ENCODE data around the gene SLC35F2. TPM values are rescaled to one million over a fixed set of nuclear protein-coding genes. Genes with fewer than 3 reads are reported as not detected.
"Not testable (repeated sequence)": the region's sequence is repeated elsewhere in the genome, so short reads cannot be mapped to it uniquely, and the experiment has no call there.

The SLC35F2 gene
- polyA plus RNA-seq, 1 donor from 2014 or later: 0.59 TPM

GRCh38 chr11:107898270-107898669, 39.7 kb upstream of the SLC35F2 start (continued):
- TF ChIP-seq RAD21 (conservative IDR thresholded peaks at IDR 0.05): no peak

- no peak for TF ChIP-seq EP300 (conservative IDR thresholded peaks at IDR 0.05; ENCODE audit: poor library complexity, severe bottlenecking)
- Histone ChIP-seq H3K79me2 (replicated peaks; ENCODE audit: insufficient read depth, low read length) (no peaks in the 10 kb centered on the region), H3K4me3 (ENCODE audit: low read length) (no peak overlapping the region), H4K20me1 (ENCODE audit: insufficient read depth) (no peaks in the 10 kb centered on the region), H3K36me3 (ENCODE audit: insufficient read depth, low read length) (no peaks in the 10 kb centered on the region), H3K27ac (ENCODE audit: low read length) (no peak overlapping the region), H3K9me2 (ENCODE audit: insufficient read depth, low read length) (no peaks in the 10 kb centered on the region), H3F3A (ENCODE audit: insufficient read depth, low read length, poor library complexity, severe bottlenecking) (no peaks in the 10 kb centered on the region), H3K27me3 (ENCODE audit: insufficient read depth, low read depth, low read length) (no peaks in the 10 kb centered on the region), H3K4me2 (ENCODE audit: low read length) (no peak overlapping the region), H3K9ac (ENCODE audit: low read length) (no peak overlapping the region), H2AFZ (ENCODE audit: low read depth, low read length) (no peak overlapping the region), H3K9me3 (ENCODE audit: low read length) (no peaks in the 10 kb centered on the region)
Measured at GRCh38 chr11:107882095-107882820, 23.7 kb upstream of the SLC35F2 start.

- H3F3A ChIP-seq (ENCODE audit: insufficient read depth, low read length, poor library complexity, severe bottlenecking); H3K27me3 ChIP-seq (ENCODE audit: insufficient read depth, low read depth, low read length); H4K20me1 ChIP-seq (ENCODE audit: insufficient read depth); H3K9me2 ChIP-seq (ENCODE audit: insufficient read depth, low read length); H3K4me3 ChIP-seq (ENCODE audit: low read length); H3K9ac ChIP-seq (ENCODE audit: low read length); H3K27ac ChIP-seq (ENCODE audit: low read length); H3K79me2 ChIP-seq (replicated peaks; ENCODE audit: insufficient read depth, low read length); H3K9me3 ChIP-seq (ENCODE audit: low read length); H3K36me3 ChIP-seq (ENCODE audit: insufficient read depth, low read length); H3K4me2 ChIP-seq (ENCODE audit: low read length); H2AFZ ChIP-seq (ENCODE audit: low read depth, low read length): not testable (repeated sequence)
Measured at GRCh38 chr11:107881471-107881870, 22.9 kb upstream of the SLC35F2 start.

GRCh38 chr11:107876141-107876540, 17.6 kb upstream of the SLC35F2 start:
- no peaks in the 10 kb centered on the region for H3K79me2 ChIP-seq (replicated peaks; ENCODE audit: insufficient read depth, low read length)
- no peaks in the 10 kb centered on the region for H3K9me2 ChIP-seq (ENCODE audit: insufficient read depth, low read length)
- TF ChIP-seq REST (IDR thresholded peaks at IDR 0.05; ENCODE audit: borderline replicate concordance): no peak
- H3K9ac ChIP-seq (ENCODE audit: low read length): no peak overlapping the region
- no peaks in the 10 kb centered on the region for H3K9me3 ChIP-seq (ENCODE audit: low read length)
- H4K20me1 ChIP-seq (ENCODE audit: insufficient read depth): no peaks in the 10 kb centered on the region
- no peaks in the 10 kb centered on the region for H3F3A ChIP-seq (ENCODE audit: insufficient read depth, low read length, poor library complexity, severe bottlenecking)
- no peaks in the 10 kb centered on the region for H3K36me3 ChIP-seq (ENCODE audit: insufficient read depth, low read length)
- no peak overlapping the region for H3K4me3 ChIP-seq (ENCODE audit: low read length)
- no peak overlapping the region for H3K4me2 ChIP-seq (ENCODE audit: low read length)
- no peak overlapping the region for H3K27ac ChIP-seq (ENCODE audit: low read length)
- H2AFZ ChIP-seq (ENCODE audit: low read depth, low read length): no peak overlapping the region
- H3K27me3 ChIP-seq (ENCODE audit: insufficient read depth, low read depth, low read length): no peaks in the 10 kb centered on the region

- H3K27ac ChIP-seq (ENCODE audit: low read length): no peak overlapping the region
- no peak overlapping the region for H3K4me3 ChIP-seq (ENCODE audit: low read length)
- H2AFZ ChIP-seq (ENCODE audit: low read depth, low read length): no peak overlapping the region
- H3K36me3 ChIP-seq (ENCODE audit: insufficient read depth, low read length): no peaks in the 10 kb centered on the region
- H3K9ac ChIP-seq (ENCODE audit: low read length): no peak overlapping the region
- H3K9me2 ChIP-seq (ENCODE audit: insufficient read depth, low read length): no peaks in the 10 kb centered on the region
- peaks cover 12% of the 10 kb centered on the region for H3K27me3 ChIP-seq (ENCODE audit: insufficient read depth, low read depth, low read length)
- H3K4me2 ChIP-seq (ENCODE audit: low read length): no peak overlapping the region
- TF ChIP-seq MXI1 (conservative IDR thresholded peaks at IDR 0.05; ENCODE audit: poor library complexity, severe bottlenecking) (no peak), EZH2 (IDR thresholded peaks at IDR 0.05; ENCODE audit: borderline replicate concordance, insufficient read depth, low read length, poor library complexity, severe bottlenecking) (no peak), RAD21 (conservative IDR thresholded peaks at IDR 0.05) (no peak), CTCF (IDR thresholded peaks at IDR 0.05; ENCODE audit: poor library complexity, severe bottlenecking) (no peak)
- no peaks in the 10 kb centered on the region for H3K9me3 ChIP-seq (ENCODE audit: low read length)
- no peaks in the 10 kb centered on the region for H3F3A ChIP-seq (ENCODE audit: insufficient read depth, low read length, poor library complexity, severe bottlenecking)
- no peaks in the 10 kb centered on the region for H3K79me2 ChIP-seq (replicated peaks; ENCODE audit: insufficient read depth, low read length)
- no peaks in the 10 kb centered on the region for H4K20me1 ChIP-seq (ENCODE audit: insufficient read depth)
Measured at GRCh38 chr11:107864591-107864990, 6.0 kb upstream of the SLC35F2 start.
